ENCODE data around the gene STK35. TPM values are rescaled to one million over a fixed set of nuclear protein-coding genes. Genes with fewer than 3 reads are reported as not detected.

STK35 gene
- polyA plus RNA-seq, 3 donors, result 15.3 to 17.3 (median 16.2) TPM

GRCh38 chr20:2103461-2104153 is 2.0 kb downstream of the STK35 start:
- DNase-seq (ENCODE audit: low read depth in 3 of 3, low spot score in 2 of 3), result no peak

GRCh38 chr20:2104236-2104635 is 2.6 kb downstream of the STK35 start:
- no peak for DNase-seq (ENCODE audit: low read depth in 3 of 3, low spot score in 2 of 3)

GRCh38 chr20:2108498-2108897 is 6.9 kb downstream of the STK35 start:
- DNase-seq (ENCODE audit: low read depth in 3 of 3, low spot score in 2 of 3), result no peak

- DNase-seq (ENCODE audit: low read depth in 3 of 3, low spot score in 2 of 3), result no peak
Measured at GRCh38 chr20:2108987-2109386, 7.4 kb downstream of the STK35 start.

- DNase-seq (ENCODE audit: low read depth in 3 of 3, low spot score in 2 of 3), result no peak
Measured at GRCh38 chr20:2109425-2110210, 8.0 kb downstream of the STK35 start.

- no peak for DNase-seq (ENCODE audit: low read depth in 3 of 3, low spot score in 2 of 3)
Measured at GRCh38 chr20:2112910-2113309, 11.3 kb downstream of the STK35 start.

GRCh38 chr20:2114127-2114959 is 12.7 kb downstream of the STK35 start:
- no peak for DNase-seq (ENCODE audit: low read depth in 3 of 3, low spot score in 2 of 3)

GRCh38 chr20:2114990-2115681 is 13.5 kb downstream of the STK35 start:
- peak in 2 of 3 donors; percentile 61 to 68 for DNase-seq (ENCODE audit: low read depth in 3 of 3, low spot score in 2 of 3)

- DNase-seq (ENCODE audit: low read depth in 3 of 3, low spot score in 2 of 3), result no peak
Measured at GRCh38 chr20:2116170-2116940, 14.7 kb downstream of the STK35 start.

GRCh38 chr20:2118783-2119182 is 17.2 kb downstream of the STK35 start:
- DNase-seq (ENCODE audit: low read depth in 3 of 3, low spot score in 2 of 3), result no peak

GRCh38 chr20:2122936-2123335 is 21.3 kb downstream of the STK35 start:
- peak in 1 of 3 donors; percentile 38 for DNase-seq (ENCODE audit: low read depth in 3 of 3, low spot score in 2 of 3)

GRCh38 chr20:2123720-2124119 is 22.1 kb downstream of the STK35 start:
- no peak for DNase-seq (ENCODE audit: low read depth in 3 of 3, low spot score in 2 of 3)

- no peak for DNase-seq (ENCODE audit: low read depth in 3 of 3, low spot score in 2 of 3)
Measured at GRCh38 chr20:2124564-2125213, 23.1 kb downstream of the STK35 start.

- no peak for DNase-seq (ENCODE audit: low read depth in 3 of 3, low spot score in 2 of 3)
Measured at GRCh38 chr20:2125474-2126112, 24.0 kb downstream of the STK35 start.

- DNase-seq (ENCODE audit: low read depth in 3 of 3, low spot score in 2 of 3), result no peak
Measured at GRCh38 chr20:2127238-2127637, 25.6 kb downstream of the STK35 start.

GRCh38 chr20:2128542-2128941 is 26.9 kb downstream of the STK35 start:
- DNase-seq (ENCODE audit: low read depth in 3 of 3, low spot score in 2 of 3), result no peak

- no peak for DNase-seq (ENCODE audit: low read depth in 3 of 3, low spot score in 2 of 3)
Measured at GRCh38 chr20:2130062-2130591, 28.5 kb downstream of the STK35 start.

- DNase-seq (ENCODE audit: low read depth in 3 of 3, low spot score in 2 of 3), result no peak
Measured at GRCh38 chr20:2130683-2131082, 29.1 kb downstream of the STK35 start.

GRCh38 chr20:2131366-2131765 is 29.7 kb downstream of the STK35 start:
- DNase-seq (ENCODE audit: low read depth in 3 of 3, low spot score in 2 of 3), result no peak
